ENCODE data around the gene CDC73.
A peak's percentile ranks its signal among the peaks of the same experiment; 100 is the strongest.
"Not testable (repeated sequence)": the region's sequence is repeated elsewhere in the genome, so short reads cannot be mapped to it uniquely, and the experiment has no call there.

CDC73 gene

GRCh38 chr1:193185901-193186731 lies 64.3 kb downstream of the CDC73 start, which contains the start of gene B3GALT2:
Gene B3GALT2 (minus strand): TSS chr1:193186613. CDS start chr1:193181562, 5,051 bp downstream.
- TF ChIP-seq ESRRG (CRISPR knock-in tag; IDR thresholded peaks at IDR 0.05), result no peak
- no peak for TF ChIP-seq CSRNP3 (CRISPR knock-in tag; IDR thresholded peaks at IDR 0.05)
- no peak for TF ChIP-seq BACH2 (CRISPR knock-in tag; IDR thresholded peaks at IDR 0.05; ENCODE audit: borderline replicate concordance)
- no peak for TF ChIP-seq RARB (CRISPR knock-in tag; IDR thresholded peaks at IDR 0.05)
- no peak for TF ChIP-seq CREB5 (CRISPR knock-in tag; IDR thresholded peaks at IDR 0.05; ENCODE audit: low read depth)
- TF ChIP-seq OSR1 (CRISPR knock-in tag; IDR thresholded peaks at IDR 0.05), result no peak
- no peak for TF ChIP-seq ZFP3 (CRISPR knock-in tag; IDR thresholded peaks at IDR 0.05)
- no peak for TF ChIP-seq TSHZ2 (CRISPR knock-in tag; IDR thresholded peaks at IDR 0.05)
- no peak for TF ChIP-seq ZNF565 (CRISPR knock-in tag; conservative IDR thresholded peaks at IDR 0.05; ENCODE audit: low read depth)
- TF ChIP-seq PPARA (CRISPR knock-in tag; IDR thresholded peaks at IDR 0.05; ENCODE audit: borderline replicate concordance), result no peak
- no peak for TF ChIP-seq GLIS3 (CRISPR knock-in tag; IDR thresholded peaks at IDR 0.05)
- no peak for TF ChIP-seq ZNF70 (CRISPR knock-in tag; IDR thresholded peaks at IDR 0.05)
- no peak for TF ChIP-seq TOX (CRISPR knock-in tag; IDR thresholded peaks at IDR 0.05; ENCODE audit: borderline replicate concordance)
- TF ChIP-seq POU6F1 (CRISPR knock-in tag; IDR thresholded peaks at IDR 0.05; ENCODE audit: borderline replicate concordance, low read depth), result no peak
- TF ChIP-seq TCF4 (CRISPR knock-in tag; IDR thresholded peaks at IDR 0.05; ENCODE audit: borderline replicate concordance), result no peak
- no peak for TF ChIP-seq PATZ1 (CRISPR knock-in tag; IDR thresholded peaks at IDR 0.05; ENCODE audit: borderline replicate concordance)
- peak; percentile 80 for ATAC-seq

- TF ChIP-seq BACH2 (CRISPR knock-in tag; IDR thresholded peaks at IDR 0.05; ENCODE audit: borderline replicate concordance) (no peak), TOX (CRISPR knock-in tag; IDR thresholded peaks at IDR 0.05; ENCODE audit: borderline replicate concordance) (peak; percentile 13; the same call in 1 of the 2 replicates), ARNTL (CRISPR knock-in tag; IDR thresholded peaks at IDR 0.05; ENCODE audit: borderline replicate concordance, low read depth) (no peak), ZNF8 (CRISPR knock-in tag; IDR thresholded peaks at IDR 0.05) (no peak), SNAI2 (CRISPR knock-in tag; IDR thresholded peaks at IDR 0.05) (no peak), PPARA (CRISPR knock-in tag; IDR thresholded peaks at IDR 0.05; ENCODE audit: borderline replicate concordance) (no peak), RARB (CRISPR knock-in tag; IDR thresholded peaks at IDR 0.05) (no peak), ESRRG (CRISPR knock-in tag; IDR thresholded peaks at IDR 0.05) (no peak)
- no peak for ATAC-seq
These were observed 65.3 kb downstream of the CDC73 start for GRCh38 chr1:193187114-193187513.

- ATAC-seq, result not testable (repeated sequence)
These were observed 67.1 kb downstream of the CDC73 start for GRCh38 chr1:193188915-193189314.

Data from SK-N-SH treated with all-trans-retinoic acid at 6 μM for 48 hours (cell line).